Thyroid gland (tissue), 4 donors: ENCODE data around the gene SEMA5B. TPM values are rescaled to one million over a fixed set of nuclear protein-coding genes. Genes with fewer than 3 reads are reported as not detected.

Experiments used
- DNase-seq, 2 donors: peaks; one replicate each; pipeline ENCODE4 v3.0.0-alpha.2; 2019
- H3K27ac ChIP-seq, 3 donors: fragments of 200-600 bp; sonication (generic); 1 replicate in 2 of 3; 2 replicates in 1 of 3; pipeline ENCODE4 v1.5.1; 2016 to 2019; ENCODE audit warnings: mild to moderate bottlenecking in 1 of 3, moderate library complexity in 1 of 3
- H3K27me3 ChIP-seq: fragments of 200-600 bp; sonication (generic); one replicate; pipeline ENCODE4 v1.5.1; 2019
- H3K36me3 ChIP-seq, 2 donors: fragments of 200-600 bp; sonication (generic); one replicate each; pipeline ENCODE4 v1.5.1; 2016 to 2019
- H3K4me1 ChIP-seq, 2 donors: fragments of 200-600 bp; sonication (generic); one replicate each; pipeline ENCODE4 v1.5.1; 2017 to 2019
- H3K4me3 ChIP-seq, 3 donors: fragments of 200-600 bp; sonication (generic); replicated peaks in 1 of 3; 1 replicate in 2 of 3; 2 replicates in 1 of 3; pipeline ENCODE4 v1.5.1; 2016; ENCODE audit warnings: mild to moderate bottlenecking in 1 of 3
- H3K9me3 ChIP-seq: fragments of 200-600 bp; sonication (generic); one replicate; pipeline ENCODE4 v1.5.1; 2017
- POLR2A ChIP-seq, 2 donors: fragments of 450-650 bp; IDR thresholded peaks; one replicate each; pipeline ENCODE4 v1.6.1; 2017; ENCODE audit warnings: antibody characterized with exemption in 2 of 2, mild to moderate bottlenecking in 2 of 2, moderate library complexity in 1 of 2
- WGBS, 2 donors: methylation state at CpG; one replicate each; pipeline ENCODE4 v1.1.5; 2017; 5-methylcytosine and 5-hydroxymethylcytosine counted together
- intact Hi-C: fragments of 100-400 bp; cut with DNase I; formaldehyde crosslinking; loops from one replicate; pipeline ENCODE4 v1.15.1; 2023
- total RNA-seq, 4 donors: library from RNA; depleted of rRNA; stranded (reverse); fragments of >200 nt; gene quantifications; one replicate each; pipeline ENCODE4 v1.2.3, GENCODE V29; 2016
- TF ChIP-seq, protein P1 (sequence below), 6 experiments: fragments of 200-600 bp in 3 of 6; fragments of 450-650 bp in 3 of 6; sonication (generic) in 3 of 6; IDR thresholded peaks; one replicate each; pipeline ENCODE4 v1.5.1; 2016 to 2019; ENCODE audit warnings: antibody characterized with exemption in 6 of 6, mild to moderate bottlenecking in 2 of 6, inconsistent platforms in 1 of 6, moderate library complexity in 1 of 6

The SEMA5B gene
- total RNA-seq, 4 donors from 2014 or later: 0.56 to 5.3 (median 0.63) TPM

DNA sequence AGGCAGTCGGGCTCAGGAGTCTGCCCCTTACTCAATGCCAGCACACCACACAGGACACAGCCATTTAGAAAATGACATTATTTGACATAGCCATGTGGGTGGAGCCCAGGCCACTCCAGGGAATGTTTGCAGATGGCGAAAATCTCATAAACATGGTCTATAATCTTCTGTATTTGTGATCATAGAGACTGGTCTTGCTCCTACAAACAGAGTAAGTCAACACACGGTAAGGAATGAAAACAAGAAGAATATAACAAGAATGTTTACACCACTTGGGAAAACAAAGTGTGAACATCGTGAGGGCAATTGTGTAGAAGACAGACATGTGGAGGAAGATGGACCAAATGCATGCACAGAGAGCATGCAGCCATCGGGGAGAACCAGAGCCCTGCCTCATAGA, 68.2 kb downstream of the SEMA5B start:
- Histone ChIP-seq H3K4me1 (no peaks in the 10 kb centered on the region), H3K9me3 (no peaks in the 10 kb centered on the region), H3K4me3 (no peak overlapping the region), H3K36me3 (no peaks in the 10 kb centered on the region), H3K27me3 (no peaks in the 10 kb centered on the region), H3K27ac (no peak overlapping the region)
- intact Hi-C loops: no loop called here
- WGBS, 2 donors: 74% methylated on average over 5 of the region's 5 CpGs
- DNase-seq: no peak
- TF ChIP-seq, protein P1, sequence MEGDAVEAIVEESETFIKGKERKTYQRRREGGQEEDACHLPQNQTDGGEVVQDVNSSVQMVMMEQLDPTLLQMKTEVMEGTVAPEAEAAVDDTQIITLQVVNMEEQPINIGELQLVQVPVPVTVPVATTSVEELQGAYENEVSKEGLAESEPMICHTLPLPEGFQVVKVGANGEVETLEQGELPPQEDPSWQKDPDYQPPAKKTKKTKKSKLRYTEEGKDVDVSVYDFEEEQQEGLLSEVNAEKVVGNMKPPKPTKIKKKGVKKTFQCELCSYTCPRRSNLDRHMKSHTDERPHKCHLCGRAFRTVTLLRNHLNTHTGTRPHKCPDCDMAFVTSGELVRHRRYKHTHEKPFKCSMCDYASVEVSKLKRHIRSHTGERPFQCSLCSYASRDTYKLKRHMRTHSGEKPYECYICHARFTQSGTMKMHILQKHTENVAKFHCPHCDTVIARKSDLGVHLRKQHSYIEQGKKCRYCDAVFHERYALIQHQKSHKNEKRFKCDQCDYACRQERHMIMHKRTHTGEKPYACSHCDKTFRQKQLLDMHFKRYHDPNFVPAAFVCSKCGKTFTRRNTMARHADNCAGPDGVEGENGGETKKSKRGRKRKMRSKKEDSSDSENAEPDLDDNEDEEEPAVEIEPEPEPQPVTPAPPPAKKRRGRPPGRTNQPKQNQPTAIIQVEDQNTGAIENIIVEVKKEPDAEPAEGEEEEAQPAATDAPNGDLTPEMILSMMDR (IDR thresholded peaks at IDR 0.05): no peak
- no peak for TF ChIP-seq POLR2A (IDR thresholded peaks at IDR 0.05)

DNA sequence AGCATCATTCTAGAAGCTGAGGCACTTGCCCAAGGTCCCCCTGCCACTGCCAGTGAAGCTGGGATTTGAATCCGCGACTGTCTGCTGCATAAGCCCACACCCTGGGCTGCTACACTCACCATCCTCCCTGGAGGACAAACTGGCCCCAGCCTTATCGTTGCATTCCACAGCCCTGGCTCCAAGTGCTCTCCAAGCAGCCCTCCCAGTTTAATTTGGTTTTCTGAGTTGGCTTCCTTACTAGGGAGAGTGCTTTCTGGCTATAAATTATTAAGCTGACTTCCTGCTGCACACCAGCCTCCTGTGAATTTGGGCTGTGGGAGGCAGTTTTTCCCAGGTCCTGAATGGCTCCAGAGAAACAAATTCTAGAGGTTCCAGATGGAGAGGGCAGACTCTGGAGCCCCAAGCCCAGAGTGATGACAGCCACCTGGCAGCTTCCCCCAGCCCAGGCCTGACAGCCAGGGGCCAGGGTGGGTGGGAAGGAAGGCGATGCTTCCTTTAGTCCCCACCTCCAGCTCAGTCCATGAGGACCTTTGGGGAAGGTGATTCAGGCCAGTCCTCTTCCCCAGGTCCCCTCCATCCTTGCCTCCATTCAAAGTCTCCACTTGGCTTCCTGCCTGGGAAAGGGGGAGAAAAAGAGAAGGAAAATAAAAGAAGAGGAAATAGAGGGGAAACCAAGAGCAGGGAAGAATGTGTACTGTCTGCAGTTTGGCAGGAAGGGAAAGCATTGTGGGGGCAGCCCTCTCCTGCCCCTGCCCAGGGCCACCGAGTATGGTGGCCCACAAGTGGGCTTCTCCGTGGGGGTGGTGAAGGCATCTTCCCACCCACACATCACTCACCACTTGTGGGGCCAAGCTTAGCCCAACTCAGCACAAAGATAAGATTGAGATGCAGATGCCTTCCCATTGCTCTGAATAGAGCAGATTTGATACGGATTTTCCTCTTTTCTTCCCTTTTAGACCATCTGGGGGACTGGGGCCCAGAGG, 69.6 kb downstream of the SEMA5B start:
- DNase-seq: no peak
- intact Hi-C loops: no loop called here
- H3K27ac ChIP-seq: no peak overlapping the region

DNA sequence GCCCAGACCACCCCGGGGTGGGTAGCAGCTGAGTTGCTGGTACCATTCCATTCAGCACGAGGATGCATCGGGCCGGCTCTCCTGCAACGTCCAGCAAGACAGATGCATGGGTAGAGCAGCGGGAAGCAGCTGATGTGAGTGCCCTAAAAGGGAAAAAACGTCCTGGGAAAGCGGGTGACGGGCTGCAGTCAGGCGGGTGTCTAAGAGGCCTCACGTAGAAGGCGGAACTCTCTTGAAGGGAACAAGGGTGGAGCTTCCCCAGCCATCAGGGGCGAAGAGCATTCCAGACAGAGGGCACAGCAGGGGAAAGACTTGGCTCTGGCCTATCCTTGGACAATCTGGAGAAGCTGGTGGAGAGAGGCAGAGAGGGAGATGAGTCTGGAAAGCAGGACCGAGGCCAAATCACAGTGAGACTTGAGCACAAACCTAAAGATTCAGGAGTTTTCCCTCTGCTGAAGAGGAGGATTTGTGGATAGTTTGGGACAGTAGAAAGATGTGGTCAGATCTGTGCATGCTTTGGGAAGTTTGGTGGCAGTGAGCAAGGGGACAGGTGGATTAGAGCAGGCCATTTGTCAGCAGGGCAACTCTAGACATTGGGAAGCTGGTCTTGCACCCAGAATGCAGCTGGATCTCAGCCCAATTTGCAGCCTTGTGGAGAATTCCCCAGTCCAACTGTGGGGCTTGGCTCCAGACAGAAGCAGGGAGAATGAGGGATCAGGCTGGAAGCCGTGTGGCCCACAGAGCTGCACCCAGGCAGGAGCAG, 70.7 kb downstream of the SEMA5B start:
- H3K4me1 ChIP-seq: no peaks in the 10 kb centered on the region
- intact Hi-C loops: no loop called here

More for the DNA sequence above, 69.6 kb downstream of the SEMA5B start:
- Histone ChIP-seq H3K36me3 (no peaks in the 10 kb centered on the region), H3K4me3 (no peak overlapping the region), H3K4me1 (no peaks in the 10 kb centered on the region), H3K9me3 (no peaks in the 10 kb centered on the region), H3K27me3 (no peaks in the 10 kb centered on the region)
- no peak for TF ChIP-seq POLR2A (IDR thresholded peaks at IDR 0.05)
- TF ChIP-seq, protein P1 (IDR thresholded peaks at IDR 0.05): no peak
- WGBS, 2 donors: 43 to 61% methylated on average over 7 of the region's 7 CpGs

DNA sequence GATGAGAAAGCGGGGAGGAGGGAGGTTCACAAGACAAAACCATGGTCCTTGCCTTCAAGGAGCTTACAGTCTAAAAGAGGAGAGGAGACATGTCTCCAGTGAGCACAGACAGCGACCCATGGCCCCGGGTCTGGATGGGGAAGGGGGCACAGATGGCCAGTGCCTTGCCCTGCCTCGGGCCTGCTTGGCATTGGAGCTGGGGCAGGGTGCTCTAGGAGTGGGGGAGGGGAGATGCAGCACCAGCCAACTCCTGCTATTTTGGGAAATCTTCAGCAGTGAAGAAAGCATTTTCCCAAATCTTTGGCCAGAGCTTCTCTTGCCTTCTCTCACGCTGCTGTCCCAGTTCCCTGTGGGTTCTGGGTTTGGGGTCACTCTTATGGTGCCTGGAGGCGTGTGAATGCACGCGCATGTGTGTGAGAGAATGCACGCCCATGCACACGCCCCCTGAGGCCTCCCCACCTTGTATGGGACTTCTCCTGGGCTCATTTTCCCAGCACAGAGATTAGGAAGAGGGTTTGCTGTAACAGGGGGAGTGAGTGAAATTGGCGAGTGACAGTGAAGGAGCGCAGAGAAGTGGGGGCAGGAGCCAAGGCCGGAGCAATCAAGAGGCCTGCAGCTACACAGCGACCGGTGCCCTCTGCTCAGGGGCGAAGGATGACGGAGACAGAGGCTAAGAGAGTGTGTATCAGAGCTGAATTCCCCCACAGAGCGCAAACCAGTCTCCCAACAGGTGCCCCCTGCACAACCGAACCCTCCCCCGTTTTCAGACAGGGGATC, 71.5 kb downstream of the SEMA5B start:
- no peak for TF ChIP-seq POLR2A (IDR thresholded peaks at IDR 0.05)
- TF ChIP-seq, protein P1 (IDR thresholded peaks at IDR 0.05): no peak
- Histone ChIP-seq H3K4me3 (no peak overlapping the region), H3K4me1 (no peaks in the 10 kb centered on the region), H3K27me3 (no peaks in the 10 kb centered on the region), H3K27ac (no peak overlapping the region), H3K9me3 (no peaks in the 10 kb centered on the region), H3K36me3 (no peaks in the 10 kb centered on the region)
- DNase-seq: no peak
- intact Hi-C loops: no loop called here
- WGBS, 2 donors: 89 to 92% methylated on average over 20 of the region's 20 CpGs

More for the DNA sequence above, 70.7 kb downstream of the SEMA5B start:
- H3K4me3 ChIP-seq: no peak overlapping the region
- H3K27me3 ChIP-seq: no peaks in the 10 kb centered on the region
- WGBS, 2 donors: 62 to 75% methylated on average over 14 to 15 of the region's 15 CpGs
- no peak overlapping the region for H3K27ac ChIP-seq
- DNase-seq: no peak
- TF ChIP-seq, protein P1 (IDR thresholded peaks at IDR 0.05): no peak
- TF ChIP-seq POLR2A (IDR thresholded peaks at IDR 0.05): no peak
- H3K9me3 ChIP-seq: no peaks in the 10 kb centered on the region
- H3K36me3 ChIP-seq: no peaks in the 10 kb centered on the region
